K562 (cell line): ENCODE data around the gene ITPR1. TPM values are rescaled to one million over a fixed set of nuclear protein-coding genes. Genes with fewer than 3 reads are reported as not detected.

Source experiments
- BCL6 ChIP-seq: fragments of 250-450 bp; sonication (Bioruptor Pico); IDR thresholded peaks from 2 replicates; pipeline ENCODE4 v1.4.0; 2020
- BRCA1 ChIP-seq, 2 experiments: fragments of 450-650 bp in 1 of 2; sonication (generic) in 1 of 2; formaldehyde crosslinking in 1 of 2; IDR thresholded peaks; 2 replicates each; pipeline versions ENCODE4 v1.5.0 to v1.6.1; 2017 to 2020; ENCODE audit warnings: mild to moderate bottlenecking in 1 of 2, missing genetic modification reagents in 1 of 2
- RBM39 ChIP-seq: fragments of 200-400 bp; formaldehyde crosslinking; optimal IDR thresholded peaks from 2 replicates; pipeline ENCODE3; 2018; ENCODE audit warnings: low read depth, low read length
- SIRT6 ChIP-seq: IDR thresholded peaks from one replicate; pipeline ENCODE4 v1.6.1; 2012; ENCODE audit warnings: low read depth, mild to moderate bottlenecking, control low read depth, inconsistent platforms, low read length, moderate library complexity
- TAF1 ChIP-seq: IDR thresholded peaks from 2 replicates; pipeline ENCODE4 v1.6.1; 2011; ENCODE audit warnings: mild to moderate bottlenecking, low read length, moderate library complexity; ENCODE audit not compliant: insufficient read depth, control insufficient read depth, severe bottlenecking; ENCODE audit errors: extremely low read depth
- TAF7 ChIP-seq: fragments of 450-650 bp; IDR thresholded peaks from 2 replicates; pipeline ENCODE4 v1.6.1; 2016; ENCODE audit warnings: missing genetic modification characterization, missing compliant biosample characterization
- TRIM28 ChIP-seq: fragments of 450-650 bp; IDR thresholded peaks from 2 replicates; pipeline ENCODE4 v1.6.1; 2017
- XRCC4 ChIP-seq: IDR thresholded peaks from one replicate; pipeline ENCODE4 v1.6.1; 2011; ENCODE audit not compliant: insufficient read depth, insufficient read length; ENCODE audit errors: extremely low read depth
- ZNF23 ChIP-seq: fragments of 250-450 bp; sonication (Bioruptor Pico); IDR thresholded peaks from 2 replicates; pipeline ENCODE4 v1.4.0; 2020; ENCODE audit warnings: mild to moderate bottlenecking
- polyA plus RNA-seq, 8 experiments: library from polyadenylated mRNA; depleted of rRNA in 4 of 8; stranded (reverse) in 5 of 8; unstranded in 3 of 8; fragments of >200 nt; fragmentation: Nextera tagmentation in 2 of 8; fragmentation: Illumina TruSeq in 1 of 8; extraction: Ambion mirVana in 2 of 8; extraction: Trizol in 1 of 8; gene quantifications; 2 replicates each; pipeline versions ENCODE4 v1.2.1 to v1.2.3, GENCODE V29; 2011 to 2014; ENCODE audit warnings: inconsistent platforms in 1 of 8, missing spikeins in 1 of 8
- total RNA-seq, 7 experiments: library from RNA; depleted of rRNA in 6 of 7; stranded (reverse); fragments of >200 nt in 6 of 7; fragmentation: Illumina TruSeq in 2 of 7; extraction: Trizol in 2 of 7; gene quantifications; 2 replicates each; pipeline versions ENCODE4 v1.2.1 to v1.2.3, GENCODE V29; 2011 to 2021; ENCODE audit warnings: low replicate concordance in 1 of 7
- TF ChIP-seq, protein P1 (sequence below), 2 experiments: fragments of 450-650 bp in 1 of 2; sonication (generic) in 1 of 2; formaldehyde crosslinking in 1 of 2; IDR thresholded peaks; 2 replicates each; pipeline versions ENCODE4 v1.7.1 to v1.9.0; 2016 to 2022; ENCODE audit warnings: inconsistent platforms in 1 of 2, mild to moderate bottlenecking in 1 of 2, missing genetic modification reagents in 1 of 2
- TF ChIP-seq, protein P2 (sequence below): fragments of 450-650 bp; conservative IDR thresholded peaks from 2 replicates; pipeline ENCODE4 v1.6.1; 2016; ENCODE audit warnings: missing genetic modification characterization, low read depth, mild to moderate bottlenecking, missing compliant biosample characterization, moderate library complexity
- TF ChIP-seq, protein P3 (sequence below): sonication (generic); formaldehyde crosslinking; IDR thresholded peaks from 2 replicates; pipeline ENCODE4 v1.8.0; 2022; ENCODE audit warnings: mild to moderate bottlenecking, missing genetic modification reagents
- TF ChIP-seq, protein P4 (sequence below): fragments of 450-650 bp; IDR thresholded peaks from 2 replicates; pipeline ENCODE4 v1.6.1; 2018; ENCODE audit not compliant: partially characterized antibody

Gene ITPR1
- total and polyA plus RNA-seq, 9 of the 15 experiments (the other 6 are each of a cell fraction or from before 2014, with no cell fraction given) = 22.4 to 40.0 (median 27.4) TPM

DNA sequence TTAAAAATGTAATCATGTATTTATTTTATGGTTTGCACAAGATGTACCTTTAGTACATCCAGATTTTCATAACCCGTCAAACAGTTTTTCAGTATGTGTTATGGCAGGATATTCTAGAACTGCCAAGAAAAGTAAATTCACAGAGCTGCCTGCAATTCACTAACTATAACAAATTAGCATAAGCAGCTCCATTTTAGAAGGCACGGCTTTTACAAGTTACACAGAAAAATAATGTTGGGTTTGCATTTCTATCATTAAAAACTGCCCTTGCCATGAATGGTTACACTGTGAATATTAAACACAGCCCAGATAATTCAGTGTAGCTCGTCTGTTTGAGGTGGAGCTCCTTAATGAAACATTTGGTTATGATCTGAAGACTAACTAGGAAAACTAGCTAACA is 391.7 kb downstream of the ITPR1 start (continued):
- TF ChIP-seq, protein P1, sequence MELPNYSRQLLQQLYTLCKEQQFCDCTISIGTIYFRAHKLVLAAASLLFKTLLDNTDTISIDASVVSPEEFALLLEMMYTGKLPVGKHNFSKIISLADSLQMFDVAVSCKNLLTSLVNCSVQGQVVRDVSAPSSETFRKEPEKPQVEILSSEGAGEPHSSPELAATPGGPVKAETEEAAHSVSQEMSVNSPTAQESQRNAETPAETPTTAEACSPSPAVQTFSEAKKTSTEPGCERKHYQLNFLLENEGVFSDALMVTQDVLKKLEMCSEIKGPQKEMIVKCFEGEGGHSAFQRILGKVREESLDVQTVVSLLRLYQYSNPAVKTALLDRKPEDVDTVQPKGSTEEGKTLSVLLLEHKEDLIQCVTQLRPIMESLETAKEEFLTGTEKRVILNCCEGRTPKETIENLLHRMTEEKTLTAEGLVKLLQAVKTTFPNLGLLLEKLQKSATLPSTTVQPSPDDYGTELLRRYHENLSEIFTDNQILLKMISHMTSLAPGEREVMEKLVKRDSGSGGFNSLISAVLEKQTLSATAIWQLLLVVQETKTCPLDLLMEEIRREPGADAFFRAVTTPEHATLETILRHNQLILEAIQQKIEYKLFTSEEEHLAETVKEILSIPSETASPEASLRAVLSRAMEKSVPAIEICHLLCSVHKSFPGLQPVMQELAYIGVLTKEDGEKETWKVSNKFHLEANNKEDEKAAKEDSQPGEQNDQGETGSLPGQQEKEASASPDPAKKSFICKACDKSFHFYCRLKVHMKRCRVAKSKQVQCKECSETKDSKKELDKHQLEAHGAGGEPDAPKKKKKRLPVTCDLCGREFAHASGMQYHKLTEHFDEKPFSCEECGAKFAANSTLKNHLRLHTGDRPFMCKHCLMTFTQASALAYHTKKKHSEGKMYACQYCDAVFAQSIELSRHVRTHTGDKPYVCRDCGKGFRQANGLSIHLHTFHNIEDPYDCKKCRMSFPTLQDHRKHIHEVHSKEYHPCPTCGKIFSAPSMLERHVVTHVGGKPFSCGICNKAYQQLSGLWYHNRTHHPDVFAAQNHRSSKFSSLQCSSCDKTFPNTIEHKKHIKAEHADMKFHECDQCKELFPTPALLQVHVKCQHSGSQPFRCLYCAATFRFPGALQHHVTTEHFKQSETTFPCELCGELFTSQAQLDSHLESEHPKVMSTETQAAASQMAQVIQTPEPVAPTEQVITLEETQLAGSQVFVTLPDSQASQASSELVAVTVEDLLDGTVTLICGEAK (IDR thresholded peaks at IDR 0.05) = no peak
- TF ChIP-seq, protein P1 (CRISPR knock-in tag; IDR thresholded peaks at IDR 0.05) = no peak
- TF ChIP-seq, protein P2, sequence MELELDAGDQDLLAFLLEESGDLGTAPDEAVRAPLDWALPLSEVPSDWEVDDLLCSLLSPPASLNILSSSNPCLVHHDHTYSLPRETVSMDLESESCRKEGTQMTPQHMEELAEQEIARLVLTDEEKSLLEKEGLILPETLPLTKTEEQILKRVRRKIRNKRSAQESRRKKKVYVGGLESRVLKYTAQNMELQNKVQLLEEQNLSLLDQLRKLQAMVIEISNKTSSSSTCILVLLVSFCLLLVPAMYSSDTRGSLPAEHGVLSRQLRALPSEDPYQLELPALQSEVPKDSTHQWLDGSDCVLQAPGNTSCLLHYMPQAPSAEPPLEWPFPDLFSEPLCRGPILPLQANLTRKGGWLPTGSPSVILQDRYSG (tag) = 0 out of 2 replicates have a peak, but pooled peaks have one; percentile 43
- TF ChIP-seq BRCA1 (IDR thresholded peaks at IDR 0.05) (no peak), BRCA1 (CRISPR knock-in tag; IDR thresholded peaks at IDR 0.05) (no peak), BCL6 (CRISPR knock-in tag) (no peak), XRCC4 (no peak), TRIM28 (no peak), SIRT6 (no peak), RBM39 (no peak), ZNF23 (no peak), TAF1 (no peak), TAF7 (tag) (no peak)
- TF ChIP-seq, protein P3, sequence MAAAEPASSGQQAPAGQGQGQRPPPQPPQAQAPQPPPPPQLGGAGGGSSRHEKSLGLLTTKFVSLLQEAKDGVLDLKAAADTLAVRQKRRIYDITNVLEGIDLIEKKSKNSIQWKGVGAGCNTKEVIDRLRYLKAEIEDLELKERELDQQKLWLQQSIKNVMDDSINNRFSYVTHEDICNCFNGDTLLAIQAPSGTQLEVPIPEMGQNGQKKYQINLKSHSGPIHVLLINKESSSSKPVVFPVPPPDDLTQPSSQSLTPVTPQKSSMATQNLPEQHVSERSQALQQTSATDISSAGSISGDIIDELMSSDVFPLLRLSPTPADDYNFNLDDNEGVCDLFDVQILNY (CRISPR knock-in tag) = no peak
- TF ChIP-seq, protein P4, sequence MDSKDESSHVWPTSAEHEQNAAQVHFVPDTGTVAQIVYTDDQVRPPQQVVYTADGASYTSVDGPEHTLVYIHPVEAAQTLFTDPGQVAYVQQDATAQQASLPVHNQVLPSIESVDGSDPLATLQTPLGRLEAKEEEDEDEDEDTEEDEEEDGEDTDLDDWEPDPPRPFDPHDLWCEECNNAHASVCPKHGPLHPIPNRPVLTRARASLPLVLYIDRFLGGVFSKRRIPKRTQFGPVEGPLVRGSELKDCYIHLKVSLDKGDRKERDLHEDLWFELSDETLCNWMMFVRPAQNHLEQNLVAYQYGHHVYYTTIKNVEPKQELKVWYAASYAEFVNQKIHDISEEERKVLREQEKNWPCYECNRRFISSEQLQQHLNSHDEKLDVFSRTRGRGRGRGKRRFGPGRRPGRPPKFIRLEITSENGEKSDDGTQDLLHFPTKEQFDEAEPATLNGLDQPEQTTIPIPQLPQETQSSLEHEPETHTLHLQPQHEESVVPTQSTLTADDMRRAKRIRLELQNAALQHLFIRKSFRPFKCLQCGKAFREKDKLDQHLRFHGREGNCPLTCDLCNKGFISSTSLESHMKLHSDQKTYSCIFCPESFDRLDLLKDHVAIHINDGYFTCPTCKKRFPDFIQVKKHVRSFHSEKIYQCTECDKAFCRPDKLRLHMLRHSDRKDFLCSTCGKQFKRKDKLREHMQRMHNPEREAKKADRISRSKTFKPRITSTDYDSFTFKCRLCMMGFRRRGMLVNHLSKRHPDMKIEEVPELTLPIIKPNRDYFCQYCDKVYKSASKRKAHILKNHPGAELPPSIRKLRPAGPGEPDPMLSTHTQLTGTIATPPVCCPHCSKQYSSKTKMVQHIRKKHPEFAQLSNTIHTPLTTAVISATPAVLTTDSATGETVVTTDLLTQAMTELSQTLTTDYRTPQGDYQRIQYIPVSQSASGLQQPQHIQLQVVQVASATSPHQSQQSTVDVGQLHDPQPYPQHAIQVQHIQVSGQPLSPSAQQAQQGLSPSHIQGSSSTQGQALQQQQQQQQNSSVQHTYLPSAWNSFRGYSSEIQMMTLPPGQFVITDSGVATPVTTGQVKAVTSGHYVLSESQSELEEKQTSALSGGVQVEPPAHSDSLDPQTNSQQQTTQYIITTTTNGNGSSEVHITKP = no peak
